Measurements from ENCODE around the gene SRGAP3.

The SRGAP3 gene

GRCh38 chr3:9078561-9079240, 170.7 kb downstream of the SRGAP3 start:
- DNase-seq, result no peak

GRCh38 chr3:9077029-9077428, 172.4 kb downstream of the SRGAP3 start:
- no peak for DNase-seq

- DNase-seq, result no peak
These were observed 173.7 kb downstream of the SRGAP3 start for GRCh38 chr3:9075762-9076161.

GRCh38 chr3:9074079-9074478, 175.4 kb downstream of the SRGAP3 start:
- DNase-seq, result no peak

- no peak for DNase-seq
These were observed 176.8 kb downstream of the SRGAP3 start for GRCh38 chr3:9072667-9073009.

- no peak for DNase-seq
These were observed 177.3 kb downstream of the SRGAP3 start for GRCh38 chr3:9071936-9072666.

GRCh38 chr3:9070961-9071360, 178.5 kb downstream of the SRGAP3 start:
- DNase-seq, result no peak

- no peak for DNase-seq
These were observed 179.5 kb downstream of the SRGAP3 start for GRCh38 chr3:9069971-9070370.

- DNase-seq, result no peak
These were observed 181.4 kb downstream of the SRGAP3 start for GRCh38 chr3:9068051-9068450.

- no peak for DNase-seq
These were observed 182.0 kb downstream of the SRGAP3 start for GRCh38 chr3:9067352-9067975.

GRCh38 chr3:9066775-9067174, 182.7 kb downstream of the SRGAP3 start:
- DNase-seq, result no peak

- no peak for DNase-seq
These were observed 183.3 kb downstream of the SRGAP3 start for GRCh38 chr3:9066141-9066540.

- DNase-seq, result no peak
These were observed 184.6 kb downstream of the SRGAP3 start for GRCh38 chr3:9064850-9065249.

GRCh38 chr3:9064251-9064650, 185.2 kb downstream of the SRGAP3 start:
- no peak for DNase-seq

- DNase-seq, result no peak
These were observed 186.9 kb downstream of the SRGAP3 start for GRCh38 chr3:9062570-9062969.

GRCh38 chr3:9061634-9062033, 187.8 kb downstream of the SRGAP3 start:
- DNase-seq, result no peak

- no peak for DNase-seq
These were observed 189.7 kb downstream of the SRGAP3 start for GRCh38 chr3:9059489-9060400.

GRCh38 chr3:9056581-9056980, 192.9 kb downstream of the SRGAP3 start:
- no peak for DNase-seq

- DNase-seq, result no peak
These were observed 201.7 kb downstream of the SRGAP3 start for GRCh38 chr3:9047452-9048346.

GRCh38 chr3:9045371-9045770, 204.1 kb downstream of the SRGAP3 start:
- no peak for DNase-seq

- DNase-seq, result no peak
These were observed 206.4 kb downstream of the SRGAP3 start for GRCh38 chr3:9043063-9043462.

GRCh38 chr3:9041626-9042025, 207.8 kb downstream of the SRGAP3 start:
- DNase-seq, result no peak

Data from activated T-cell treated with anti-CD3 and anti-CD28 coated beads, Interleukin-2, amount 50 U/mL, for 1 hour (primary cell).